Uterus (tissue), 2 donors: ENCODE measurements around the gene NLRP7.

Source experiments
- POLR2A ChIP-seq, 2 donors: fragments of 450-650 bp; IDR thresholded peaks; one replicate each; pipeline ENCODE4 v1.6.1; 2016; ENCODE audit warnings: antibody characterized with exemption in 2 of 2, mild to moderate bottlenecking in 1 of 2, moderate library complexity in 1 of 2
- TF ChIP-seq, protein P1 (sequence below), 4 experiments: fragments of 200-600 bp in 2 of 4; fragments of 450-650 bp in 2 of 4; sonication (generic) in 2 of 4; IDR thresholded peaks; one replicate each; pipeline ENCODE4 v1.5.1; 2016 to 2019; ENCODE audit warnings: antibody characterized with exemption in 4 of 4, mild to moderate bottlenecking in 2 of 4, moderate library complexity in 1 of 4

DNA sequence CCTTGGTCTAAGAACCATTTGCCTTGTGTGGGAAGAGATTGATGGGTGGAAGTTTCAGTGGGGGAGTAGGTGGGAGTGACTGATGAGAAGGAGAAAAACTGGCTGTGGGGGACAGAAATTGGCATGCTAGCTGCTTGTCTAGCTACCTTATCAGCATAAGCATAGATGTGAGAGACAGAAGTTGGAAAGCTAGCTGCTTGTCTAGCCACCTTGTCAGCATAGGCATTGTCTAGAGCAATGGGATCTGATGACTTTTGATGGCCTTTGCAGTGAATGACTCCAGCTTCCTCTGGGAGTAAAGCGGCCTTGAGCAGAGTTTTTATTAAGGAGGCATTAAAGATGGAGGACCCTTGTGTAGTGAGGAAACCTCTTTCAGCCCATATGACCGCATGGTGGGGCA is 51.3 kb downstream of the NLRP7 start:
- TF ChIP-seq POLR2A (IDR thresholded peaks at IDR 0.05), result no peak
- TF ChIP-seq, protein P1, sequence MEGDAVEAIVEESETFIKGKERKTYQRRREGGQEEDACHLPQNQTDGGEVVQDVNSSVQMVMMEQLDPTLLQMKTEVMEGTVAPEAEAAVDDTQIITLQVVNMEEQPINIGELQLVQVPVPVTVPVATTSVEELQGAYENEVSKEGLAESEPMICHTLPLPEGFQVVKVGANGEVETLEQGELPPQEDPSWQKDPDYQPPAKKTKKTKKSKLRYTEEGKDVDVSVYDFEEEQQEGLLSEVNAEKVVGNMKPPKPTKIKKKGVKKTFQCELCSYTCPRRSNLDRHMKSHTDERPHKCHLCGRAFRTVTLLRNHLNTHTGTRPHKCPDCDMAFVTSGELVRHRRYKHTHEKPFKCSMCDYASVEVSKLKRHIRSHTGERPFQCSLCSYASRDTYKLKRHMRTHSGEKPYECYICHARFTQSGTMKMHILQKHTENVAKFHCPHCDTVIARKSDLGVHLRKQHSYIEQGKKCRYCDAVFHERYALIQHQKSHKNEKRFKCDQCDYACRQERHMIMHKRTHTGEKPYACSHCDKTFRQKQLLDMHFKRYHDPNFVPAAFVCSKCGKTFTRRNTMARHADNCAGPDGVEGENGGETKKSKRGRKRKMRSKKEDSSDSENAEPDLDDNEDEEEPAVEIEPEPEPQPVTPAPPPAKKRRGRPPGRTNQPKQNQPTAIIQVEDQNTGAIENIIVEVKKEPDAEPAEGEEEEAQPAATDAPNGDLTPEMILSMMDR (IDR thresholded peaks at IDR 0.05), result no peak
